Liver (tissue), 9 donors: ENCODE data around the gene USP25. TPM values are rescaled to one million over a fixed set of nuclear protein-coding genes. Genes with fewer than 3 reads are reported as not detected.

ENCODE experiments used
- DNase-seq: peaks from one replicate; pipeline ENCODE4 v3.0.0-alpha.2; 2017; ENCODE audit warnings: low spot score
- H3K27ac ChIP-seq, 2 donors: one replicate each; pipeline ENCODE4 v1.7.0; 2013; ENCODE audit warnings: inconsistent platforms in 2 of 2, low read length in 2 of 2, control low read depth in 1 of 2, low read depth in 1 of 2, mild to moderate bottlenecking in 1 of 2
- H3K27me3 ChIP-seq, 4 donors: one replicate each; pipeline versions ENCODE4 v1.6.1 to v1.7.0; 2013; ENCODE audit warnings: low read length in 3 of 4, inconsistent platforms in 1 of 4, mild to moderate bottlenecking in 1 of 4, moderate library complexity in 1 of 4; ENCODE audit not compliant: control insufficient read depth in 4 of 4, insufficient read depth in 4 of 4
- H3K36me3 ChIP-seq, 4 donors: one replicate each; pipeline versions ENCODE4 v1.6.1 to v1.7.0; 2013; ENCODE audit warnings: low read length in 3 of 4, mild to moderate bottlenecking in 3 of 4, low read depth in 1 of 4, moderate library complexity in 1 of 4; ENCODE audit not compliant: control insufficient read depth in 4 of 4, insufficient read depth in 3 of 4
- H3K4me1 ChIP-seq, 4 donors: one replicate each; pipeline versions ENCODE4 v1.6.1 to v1.7.0; 2013; ENCODE audit warnings: low read length in 3 of 4, mild to moderate bottlenecking in 3 of 4, moderate library complexity in 1 of 4; ENCODE audit not compliant: control insufficient read depth in 4 of 4, insufficient read depth in 4 of 4
- H3K4me3 ChIP-seq, 3 donors: one replicate each; pipeline versions ENCODE4 v1.6.1 to v1.7.0; 2013; ENCODE audit warnings: low read length in 3 of 3, control low read depth in 1 of 3, low read depth in 1 of 3, mild to moderate bottlenecking in 1 of 3
- H3K9ac ChIP-seq, 2 donors: one replicate each; pipeline ENCODE4 v1.7.0; 2013; ENCODE audit warnings: low read length in 2 of 2, mild to moderate bottlenecking in 2 of 2, moderate library complexity in 2 of 2, control low read depth in 1 of 2, low read depth in 1 of 2
- H3K9me3 ChIP-seq, 4 donors: one replicate each; pipeline versions ENCODE4 v1.6.1 to v1.7.0; 2013; ENCODE audit warnings: low read length in 3 of 4; ENCODE audit not compliant: control insufficient read depth in 4 of 4
- ATF3 ChIP-seq: IDR thresholded peaks from 2 replicates; pipeline ENCODE4 v1.6.1; 2016; ENCODE audit warnings: antibody characterized with exemption
- FOXA2 ChIP-seq: IDR thresholded peaks from 2 replicates; pipeline ENCODE4 v1.6.1; 2016; ENCODE audit warnings: antibody characterized with exemption
- GABPA ChIP-seq, 2 donors: IDR thresholded peaks in 1 of 2; conservative IDR thresholded peaks in 1 of 2; 2 replicates each; pipeline ENCODE4 v1.6.1; 2016; ENCODE audit warnings: antibody characterized with exemption in 2 of 2, mild to moderate bottlenecking in 1 of 2, moderate library complexity in 1 of 2
- HNF4A ChIP-seq, 2 donors: conservative IDR thresholded peaks; 2 replicates each; pipeline ENCODE4 v1.6.1; 2016; ENCODE audit warnings: antibody characterized with exemption in 2 of 2, mild to moderate bottlenecking in 2 of 2
- HNF4G ChIP-seq: IDR thresholded peaks from 2 replicates; pipeline ENCODE4 v1.6.1; 2016; ENCODE audit warnings: antibody characterized with exemption
- JUND ChIP-seq, 2 donors: IDR thresholded peaks; 2 replicates each; pipeline ENCODE4 v1.6.1; 2016; ENCODE audit warnings: antibody characterized with exemption in 2 of 2
- NR2F2 ChIP-seq: IDR thresholded peaks from 2 replicates; pipeline ENCODE4 v1.6.1; 2016; ENCODE audit warnings: antibody characterized with exemption
- RAD21 ChIP-seq, 2 donors: IDR thresholded peaks; 2 replicates each; pipeline ENCODE4 v1.6.1; 2016; ENCODE audit warnings: antibody characterized with exemption in 2 of 2, mild to moderate bottlenecking in 2 of 2
- REST ChIP-seq: IDR thresholded peaks from 2 replicates; pipeline ENCODE4 v1.6.1; 2016; ENCODE audit warnings: antibody characterized with exemption, mild to moderate bottlenecking
- RXRA ChIP-seq, 2 donors: IDR thresholded peaks; 2 replicates each; pipeline ENCODE4 v1.6.1; 2017 to 2018; ENCODE audit warnings: antibody characterized with exemption in 2 of 2, mild to moderate bottlenecking in 1 of 2
- SP1 ChIP-seq: IDR thresholded peaks from 2 replicates; pipeline ENCODE4 v1.6.1; 2018; ENCODE audit warnings: antibody characterized with exemption, mild to moderate bottlenecking
- TAF1 ChIP-seq: conservative IDR thresholded peaks from 2 replicates; pipeline ENCODE4 v1.6.1; 2016; ENCODE audit warnings: antibody characterized with exemption, mild to moderate bottlenecking
- WGBS: extraction: QIAGEN DNeasy Blood & Tissue Kit; methylation state at CpG from one replicate; pipeline ENCODE4 v1.1.7; 2013; 5-methylcytosine and 5-hydroxymethylcytosine counted together
- polyA plus RNA-seq, 2 donors: library from polyadenylated mRNA; stranded (reverse) in 1 of 2; unstranded in 1 of 2; fragments of 200-250 nt in 1 of 2; fragments of >200 nt in 1 of 2; fragmentation: Nextera tagmentation in 1 of 2; extraction: Ambion mirVana in 1 of 2; gene quantifications; one replicate each; pipeline versions ENCODE4 v1.2.1 to v1.2.3, GENCODE V29; 2013 to 2015
- total RNA-seq, 2 donors: library from RNA; depleted of rRNA; stranded (reverse); fragments of >200 nt; gene quantifications; one replicate each; pipeline ENCODE4 v1.2.3, GENCODE V29; 2014
- TF ChIP-seq, protein P1 (sequence below): IDR thresholded peaks from 2 replicates; pipeline ENCODE4 v1.6.1; 2016; ENCODE audit warnings: antibody characterized with exemption
- donor health status: healthy.
- donor health status: healthy.
- donor health status: healthy.
- donor health status: healthy.
- donor health status: healthy.

Gene USP25
- total and polyA plus RNA-seq, 4 donors, result 6.0 to 26.7 (median 15.3) TPM

DNA sequence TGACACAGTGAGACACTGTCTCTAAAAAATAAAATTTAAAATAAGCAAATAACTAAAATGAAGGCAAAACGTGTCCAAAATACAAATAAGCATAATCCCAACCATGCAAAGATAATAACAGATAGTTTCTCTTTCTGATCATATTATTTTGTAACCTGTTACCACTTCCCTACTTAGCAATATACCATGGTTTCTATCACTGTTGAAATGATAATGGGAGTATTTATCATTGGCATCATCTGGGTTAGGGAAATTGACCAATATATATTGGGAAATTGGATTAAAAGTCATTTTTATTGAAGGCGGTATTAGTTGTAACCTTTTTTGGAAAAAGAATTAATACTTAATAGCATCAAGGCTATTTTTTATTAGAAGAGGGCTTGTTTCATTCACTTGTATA, 47.0 kb downstream of the USP25 start:
- no peaks in the 10 kb centered on the region for H3K9me3 ChIP-seq
- no peak overlapping the region for H3K9ac ChIP-seq
- H3K27ac ChIP-seq, result no peak overlapping the region
- DNase-seq, result no peak
- TF ChIP-seq REST (no peak), NR2F2 (no peak), HNF4A (conservative IDR thresholded peaks at IDR 0.05) (no peak), FOXA2 (no peak), GABPA (IDR thresholded peaks at IDR 0.05 in 1 of 2, conservative IDR thresholded peaks at IDR 0.05 in 1 of 2) (no peak), RXRA (IDR thresholded peaks at IDR 0.05) (no peak), ATF3 (no peak), SP1 (no peak), RAD21 (IDR thresholded peaks at IDR 0.05) (no peak), TAF1 (no peak), HNF4G (no peak), JUND (IDR thresholded peaks at IDR 0.05) (no peak)
- TF ChIP-seq, protein P1, sequence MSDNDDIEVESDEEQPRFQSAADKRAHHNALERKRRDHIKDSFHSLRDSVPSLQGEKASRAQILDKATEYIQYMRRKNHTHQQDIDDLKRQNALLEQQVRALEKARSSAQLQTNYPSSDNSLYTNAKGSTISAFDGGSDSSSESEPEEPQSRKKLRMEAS, result no peak
- no peaks in the 10 kb centered on the region for H3K27me3 ChIP-seq
- peaks cover 0 to 9% (median 2%) of the 10 kb centered on the region in 4 donors for H3K36me3 ChIP-seq
- H3K4me1 ChIP-seq, result peaks cover 0 to 3% (median 0%) of the 10 kb centered on the region in 4 donors
- no peak overlapping the region for H3K4me3 ChIP-seq
- 78% methylated on average over 2 of the region's 2 CpGs for WGBS

- H3K4me3 ChIP-seq, result no peak overlapping the region
- no peak for DNase-seq
- WGBS, result 98% methylated on average over 3 of the region's 3 CpGs
These were observed 52.2 kb downstream of the USP25 start for GRCh38 chr21:15781986-15782385.

More at GRCh38 chr21:15781986-15782385, 52.2 kb downstream of the USP25 start:
- H3K27me3 ChIP-seq, result no peaks in the 10 kb centered on the region
- no peaks in the 10 kb centered on the region for H3K9me3 ChIP-seq
- no peak overlapping the region for H3K27ac ChIP-seq
- no peak overlapping the region for H3K9ac ChIP-seq
- TF ChIP-seq, protein P1, result no peak
- TF ChIP-seq ATF3, result no peak
- H3K4me1 ChIP-seq, result no peaks in the 10 kb centered on the region
- peaks cover 0 to 17% (median 9%) of the 10 kb centered on the region in 4 donors for H3K36me3 ChIP-seq
